HepG2 (cell line): ENCODE data around the gene MRPL38. TPM values are rescaled to one million over a fixed set of nuclear protein-coding genes. Genes with fewer than 3 reads are reported as not detected.
A peak's percentile ranks its signal among the peaks of the same experiment; 100 is the strongest.

Source experiments
- AFF4 ChIP-seq: sonication (generic); formaldehyde crosslinking; IDR thresholded peaks from 2 replicates; pipeline ENCODE4 v1.4.0; 2020; ENCODE audit warnings: missing genetic modification reagents
- ATF3 ChIP-seq: sonication (generic); formaldehyde crosslinking; IDR thresholded peaks from 2 replicates; pipeline ENCODE4 v1.4.0; 2020; ENCODE audit warnings: missing genetic modification reagents
- CBX1 ChIP-seq: IDR thresholded peaks from one replicate; pipeline ENCODE4 v1.6.1; 2016; ENCODE audit warnings: antibody characterized with exemption, low read depth
- HNRNPLL ChIP-seq: fragments of 200-400 bp; formaldehyde crosslinking; IDR thresholded peaks from 2 replicates; pipeline ENCODE4 v1.6.1; 2017; ENCODE audit warnings: mild to moderate bottlenecking, low read depth, low read length; ENCODE audit not compliant: poor library complexity, severe bottlenecking
- PHF5A ChIP-seq: IDR thresholded peaks from one replicate; pipeline ENCODE4 v1.6.1; 2018; ENCODE audit warnings: low read depth, missing genetic modification reagents; ENCODE audit not compliant: unreplicated experiment
- SCMH1 ChIP-seq: sonication (generic); formaldehyde crosslinking; IDR thresholded peaks from 2 replicates; pipeline ENCODE4 v1.9.0; 2021; ENCODE audit warnings: missing genetic modification reagents, mild to moderate bottlenecking, borderline replicate concordance
- ZFP62 ChIP-seq: sonication (generic); formaldehyde crosslinking; IDR thresholded peaks from 2 replicates; pipeline ENCODE4 v1.4.0; 2020; ENCODE audit warnings: missing genetic modification reagents
- ZNF615 ChIP-seq: sonication (generic); formaldehyde crosslinking; IDR thresholded peaks from 2 replicates; pipeline ENCODE4 v1.5.0; 2020; ENCODE audit warnings: mild to moderate bottlenecking, missing genetic modification reagents, borderline replicate concordance
- ZNF746 ChIP-seq: sonication (generic); formaldehyde crosslinking; IDR thresholded peaks from 2 replicates; pipeline ENCODE4 v1.8.0; 2022; ENCODE audit warnings: mild to moderate bottlenecking, missing genetic modification reagents
- ZSCAN30 ChIP-seq: sonication (generic); formaldehyde crosslinking; IDR thresholded peaks from 2 replicates; pipeline ENCODE4 v1.5.0; 2020; ENCODE audit warnings: mild to moderate bottlenecking, missing genetic modification reagents
- polyA plus RNA-seq, 8 experiments: library from polyadenylated mRNA; depleted of rRNA in 3 of 8; stranded (reverse) in 7 of 8; unstranded in 1 of 8; fragments of >200 nt; fragmentation: Illumina TruSeq in 4 of 8; extraction: Trizol in 4 of 8; gene quantifications; 2 replicates each; pipeline versions ENCODE4 v1.2.1 to v1.2.3, GENCODE V29; 2011 to 2016; ENCODE audit warnings: low read depth in 4 of 8, missing spikeins in 1 of 8, mixed read lengths in 1 of 8; ENCODE audit not compliant: insufficient read depth in 1 of 8
- total RNA-seq, 5 experiments: library from RNA; depleted of rRNA; stranded (reverse); fragments of >200 nt; fragmentation: Illumina TruSeq; extraction: Trizol; gene quantifications; 2 replicates each; pipeline ENCODE4 v1.2.3, GENCODE V29; 2016; ENCODE audit warnings: low read depth in 1 of 5
- TF ChIP-seq, protein P1 (sequence below): sonication (generic); formaldehyde crosslinking; IDR thresholded peaks from 2 replicates; pipeline ENCODE4 v1.4.0; 2020; ENCODE audit warnings: missing genetic modification reagents, borderline replicate concordance
- TF ChIP-seq, protein P2 (sequence below): sonication (generic); formaldehyde crosslinking; IDR thresholded peaks from 2 replicates; pipeline ENCODE4 v1.8.0; 2022; ENCODE audit warnings: missing genetic modification reagents, mild to moderate bottlenecking, borderline replicate concordance
- TF ChIP-seq, protein P3 (sequence below): IDR thresholded peaks from 2 replicates; pipeline ENCODE4 v1.6.1; 2016

Gene MRPL38
- total and polyA plus RNA-seq, 2 of the 13 experiments (the other 11 are each of a cell fraction or from before 2014, with no cell fraction given) = 83.7 to 125 TPM

DNA sequence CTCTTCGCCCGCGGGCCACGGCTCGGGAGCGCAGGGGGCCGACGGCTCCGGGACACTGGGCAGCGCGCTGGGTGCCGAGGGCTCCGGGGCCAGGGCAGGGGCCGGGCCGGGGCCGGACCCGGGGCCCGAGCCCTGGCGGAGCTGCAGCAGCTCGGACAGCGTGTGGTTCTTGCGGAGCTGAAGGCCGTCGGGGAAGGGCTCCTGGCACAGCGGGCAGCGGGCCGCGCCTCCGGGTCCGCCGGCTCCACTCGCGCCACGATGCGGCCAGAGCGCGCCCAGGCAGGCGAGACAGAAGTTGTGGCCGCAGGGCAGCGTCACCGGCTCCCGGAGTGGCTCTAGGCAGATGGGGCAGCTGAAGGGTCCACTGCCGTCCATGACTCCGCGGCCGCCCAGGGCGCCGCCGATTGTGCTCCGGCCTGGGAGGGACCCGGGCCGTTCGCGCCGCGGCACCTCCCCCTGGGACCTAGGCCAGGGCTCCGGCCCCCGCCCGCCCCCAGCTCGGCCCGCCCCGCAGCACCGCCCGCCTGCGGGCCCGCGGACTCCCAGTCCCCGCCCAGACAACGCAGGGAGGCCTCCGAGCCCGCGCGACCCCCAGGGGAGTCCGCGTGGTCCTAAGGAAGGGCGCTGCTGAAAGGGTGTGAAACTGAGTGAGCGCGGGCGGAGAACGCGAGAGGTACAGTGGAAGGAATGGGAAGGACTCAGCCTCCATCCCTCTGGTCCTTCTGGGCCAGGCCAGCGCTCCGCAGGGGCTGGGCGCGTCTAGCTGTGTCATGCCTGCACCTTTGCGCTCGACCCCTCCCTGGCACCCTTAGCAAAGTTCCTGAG is 26.3 kb downstream of the MRPL38 start, which contains the start of gene TRIM47 (continued):
- TF ChIP-seq, protein P1, sequence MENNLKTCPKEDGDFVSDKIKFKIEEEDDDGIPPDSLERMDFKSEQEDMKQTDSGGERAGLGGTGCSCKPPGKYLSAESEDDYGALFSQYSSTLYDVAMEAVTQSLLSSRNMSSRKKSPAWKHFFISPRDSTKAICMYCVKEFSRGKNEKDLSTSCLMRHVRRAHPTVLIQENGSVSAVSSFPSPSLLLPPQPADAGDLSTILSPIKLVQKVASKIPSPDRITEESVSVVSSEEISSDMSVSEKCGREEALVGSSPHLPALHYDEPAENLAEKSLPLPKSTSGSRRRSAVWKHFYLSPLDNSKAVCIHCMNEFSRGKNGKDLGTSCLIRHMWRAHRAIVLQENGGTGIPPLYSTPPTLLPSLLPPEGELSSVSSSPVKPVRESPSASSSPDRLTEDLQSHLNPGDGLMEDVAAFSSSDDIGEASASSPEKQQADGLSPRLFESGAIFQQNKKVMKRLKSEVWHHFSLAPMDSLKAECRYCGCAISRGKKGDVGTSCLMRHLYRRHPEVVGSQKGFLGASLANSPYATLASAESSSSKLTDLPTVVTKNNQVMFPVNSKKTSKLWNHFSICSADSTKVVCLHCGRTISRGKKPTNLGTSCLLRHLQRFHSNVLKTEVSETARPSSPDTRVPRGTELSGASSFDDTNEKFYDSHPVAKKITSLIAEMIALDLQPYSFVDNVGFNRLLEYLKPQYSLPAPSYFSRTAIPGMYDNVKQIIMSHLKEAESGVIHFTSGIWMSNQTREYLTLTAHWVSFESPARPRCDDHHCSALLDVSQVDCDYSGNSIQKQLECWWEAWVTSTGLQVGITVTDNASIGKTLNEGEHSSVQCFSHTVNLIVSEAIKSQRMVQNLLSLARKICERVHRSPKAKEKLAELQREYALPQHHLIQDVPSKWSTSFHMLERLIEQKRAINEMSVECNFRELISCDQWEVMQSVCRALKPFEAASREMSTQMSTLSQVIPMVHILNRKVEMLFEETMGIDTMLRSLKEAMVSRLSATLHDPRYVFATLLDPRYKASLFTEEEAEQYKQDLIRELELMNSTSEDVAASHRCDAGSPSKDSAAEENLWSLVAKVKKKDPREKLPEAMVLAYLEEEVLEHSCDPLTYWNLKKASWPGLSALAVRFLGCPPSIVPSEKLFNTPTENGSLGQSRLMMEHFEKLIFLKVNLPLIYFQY = peak; percentile 89; the same call in 1 of the 2 replicates
- TF ChIP-seq, protein P2, sequence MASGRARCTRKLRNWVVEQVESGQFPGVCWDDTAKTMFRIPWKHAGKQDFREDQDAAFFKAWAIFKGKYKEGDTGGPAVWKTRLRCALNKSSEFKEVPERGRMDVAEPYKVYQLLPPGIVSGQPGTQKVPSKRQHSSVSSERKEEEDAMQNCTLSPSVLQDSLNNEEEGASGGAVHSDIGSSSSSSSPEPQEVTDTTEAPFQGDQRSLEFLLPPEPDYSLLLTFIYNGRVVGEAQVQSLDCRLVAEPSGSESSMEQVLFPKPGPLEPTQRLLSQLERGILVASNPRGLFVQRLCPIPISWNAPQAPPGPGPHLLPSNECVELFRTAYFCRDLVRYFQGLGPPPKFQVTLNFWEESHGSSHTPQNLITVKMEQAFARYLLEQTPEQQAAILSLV (CRISPR knock-in tag) = peak; percentile 60; the same call in 1 of the 2 replicates
- TF ChIP-seq CBX1 (peak; percentile 66), ZNF615 (CRISPR knock-in tag) (no peak), PHF5A (CRISPR knock-in tag) (peak; percentile 81), ZFP62 (no peak), HNRNPLL (peak; percentile 49), ZNF746 (0 out of 2 replicates have a peak, but pooled peaks have one; percentile 60), ZSCAN30 (CRISPR knock-in tag) (no peak; the same call in 1 of the 2 replicates), AFF4 (peak; percentile 29; the same call in 1 of the 2 replicates), ATF3 (CRISPR knock-in tag) (peak; percentile 8; the same call in 1 of the 2 replicates), SCMH1 (CRISPR knock-in tag) (no peak)
- TF ChIP-seq, protein P3, sequence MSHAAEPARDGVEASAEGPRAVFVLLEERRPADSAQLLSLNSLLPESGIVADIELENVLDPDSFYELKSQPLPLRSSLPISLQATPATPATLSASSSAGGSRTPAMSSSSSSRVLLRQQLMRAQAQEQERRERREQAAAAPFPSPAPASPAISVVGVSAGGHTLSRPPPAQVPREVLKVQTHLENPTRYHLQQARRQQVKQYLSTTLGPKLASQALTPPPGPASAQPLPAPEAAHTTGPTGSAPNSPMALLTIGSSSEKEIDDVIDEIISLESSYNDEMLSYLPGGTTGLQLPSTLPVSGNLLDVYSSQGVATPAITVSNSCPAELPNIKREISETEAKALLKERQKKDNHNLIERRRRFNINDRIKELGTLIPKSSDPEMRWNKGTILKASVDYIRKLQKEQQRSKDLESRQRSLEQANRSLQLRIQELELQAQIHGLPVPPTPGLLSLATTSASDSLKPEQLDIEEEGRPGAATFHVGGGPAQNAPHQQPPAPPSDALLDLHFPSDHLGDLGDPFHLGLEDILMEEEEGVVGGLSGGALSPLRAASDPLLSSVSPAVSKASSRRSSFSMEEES (CRISPR knock-in tag) = no peak
